HG03469 (cell line): ENCODE results near the gene TBXAS1.

Experiments used
- ATAC-seq: cut with Tn5 transposase; IDR thresholded peaks from one replicate; pipeline ENCODE4 v1.9.1; 2021; ENCODE audit warnings: mild to moderate bottlenecking, moderate library complexity, moderate number of reproducible peaks; ENCODE audit not compliant: unreplicated experiment

Gene TBXAS1

DNA sequence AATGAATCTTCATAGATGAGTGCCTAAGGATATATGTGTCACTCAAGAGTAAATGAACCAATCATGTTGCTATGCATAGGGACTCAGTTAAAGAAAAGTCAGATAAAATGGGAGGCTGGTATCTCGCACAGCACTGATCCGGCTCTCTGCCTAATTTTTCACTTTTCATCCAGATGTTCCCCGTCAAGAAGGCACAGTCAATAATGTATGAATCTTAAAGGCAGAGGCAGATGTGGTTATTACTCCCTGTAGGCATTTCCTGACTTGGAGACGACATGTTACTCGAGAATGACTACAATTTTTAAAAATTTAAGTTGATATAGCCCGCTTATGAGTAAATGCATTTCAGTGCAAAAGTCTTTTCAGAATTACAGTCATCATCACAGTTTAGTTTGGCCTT, 113.6 kb downstream of the TBXAS1 start:
- ATAC-seq, result no peak

DNA sequence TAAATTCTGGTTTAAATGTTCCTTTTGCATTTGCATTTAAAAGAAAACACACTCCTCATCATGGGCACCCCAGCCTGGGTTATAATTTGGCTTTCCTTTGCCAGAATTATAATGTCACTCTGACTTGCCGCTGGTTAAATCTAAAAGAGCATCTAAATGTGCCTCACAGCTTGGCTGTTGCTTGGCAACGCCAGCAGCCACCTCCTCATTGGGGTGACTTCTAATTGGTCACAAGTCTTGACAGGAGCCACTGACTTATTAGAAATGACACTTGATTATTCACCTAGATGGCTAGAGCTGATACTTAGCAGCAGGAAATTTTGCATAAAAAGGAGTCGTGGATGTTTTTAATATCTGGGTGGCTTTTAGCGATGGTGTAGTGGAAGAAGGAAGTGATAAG, 114.3 kb downstream of the TBXAS1 start:
- ATAC-seq, result no peak

DNA sequence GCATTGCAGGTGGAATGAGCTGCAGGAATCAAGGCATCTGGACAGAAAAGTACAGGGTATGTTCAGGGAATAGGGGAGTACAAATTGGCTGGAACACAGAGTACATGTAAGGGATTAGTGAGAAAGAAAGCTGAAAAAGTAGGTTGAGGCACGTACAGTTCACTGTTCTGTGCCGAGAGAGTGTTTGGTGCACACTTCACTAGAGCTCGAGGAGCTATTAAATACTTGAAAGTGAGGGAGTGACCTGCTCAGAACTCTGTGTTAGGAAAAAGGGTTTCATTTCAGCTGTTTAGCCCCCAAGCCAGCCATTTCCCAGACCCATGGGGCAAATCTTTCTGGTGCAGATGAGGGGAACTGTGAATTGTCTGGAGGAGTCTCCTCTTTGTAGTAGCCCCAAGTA, 115.2 kb downstream of the TBXAS1 start:
- ATAC-seq, result no peak

DNA sequence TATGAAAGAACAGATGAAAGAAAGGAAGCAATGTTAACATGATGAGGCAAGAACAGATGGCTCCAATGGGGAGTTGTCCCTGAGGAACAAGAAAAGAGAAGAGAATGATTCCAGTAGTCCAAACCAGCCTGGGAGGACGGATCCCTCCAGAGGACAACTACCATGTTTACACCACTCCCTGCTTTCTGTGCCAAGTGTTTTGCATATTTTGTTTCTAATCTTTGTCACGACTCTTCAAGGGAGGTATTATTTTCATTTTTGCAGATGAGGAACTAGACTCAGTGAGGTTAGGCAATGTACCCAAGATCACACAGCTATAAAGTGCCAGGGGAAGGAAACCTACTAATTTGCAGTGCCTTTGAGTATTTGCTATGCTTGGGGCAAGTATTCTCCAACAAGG, 117.5 kb downstream of the TBXAS1 start:
- no peak for ATAC-seq

DNA sequence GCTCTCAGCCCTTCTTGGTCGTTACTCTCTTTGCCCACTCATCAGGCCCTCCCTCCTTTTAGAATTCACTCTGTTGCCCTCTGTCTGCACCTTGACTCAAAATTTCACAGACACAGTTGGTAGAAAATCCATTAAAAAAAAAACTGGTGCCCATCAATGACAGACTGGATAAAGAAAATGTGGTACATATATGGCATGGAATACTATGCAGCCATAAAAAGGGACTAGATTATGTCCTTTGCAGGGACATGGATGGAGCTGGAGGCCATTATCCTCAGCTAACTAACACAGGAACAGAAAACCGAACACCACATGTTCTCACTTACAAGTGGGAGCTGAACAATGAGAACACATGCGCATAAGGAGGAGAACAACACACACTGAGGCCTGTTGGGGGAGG, 118.0 kb downstream of the TBXAS1 start:
- no peak for ATAC-seq

DNA sequence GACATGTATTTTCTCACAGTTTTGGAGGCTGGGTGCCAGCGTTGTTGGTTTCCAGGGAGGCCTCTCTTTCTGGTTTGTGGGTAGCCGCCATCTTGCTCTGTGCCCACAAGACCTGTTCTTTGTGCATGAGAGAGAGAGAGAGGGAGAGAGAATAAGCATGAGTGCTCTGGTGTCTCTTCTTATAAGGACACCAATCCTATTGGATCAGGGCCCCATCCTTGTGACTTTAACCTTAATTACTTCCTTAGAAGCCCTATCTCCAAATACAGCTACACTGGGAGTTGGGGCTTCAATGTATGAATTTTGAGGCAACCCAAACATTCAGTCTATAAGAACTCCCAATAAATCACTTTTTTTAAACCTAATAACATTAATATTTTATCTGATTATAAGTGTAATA, 119.1 kb downstream of the TBXAS1 start:
- no peak for ATAC-seq

DNA sequence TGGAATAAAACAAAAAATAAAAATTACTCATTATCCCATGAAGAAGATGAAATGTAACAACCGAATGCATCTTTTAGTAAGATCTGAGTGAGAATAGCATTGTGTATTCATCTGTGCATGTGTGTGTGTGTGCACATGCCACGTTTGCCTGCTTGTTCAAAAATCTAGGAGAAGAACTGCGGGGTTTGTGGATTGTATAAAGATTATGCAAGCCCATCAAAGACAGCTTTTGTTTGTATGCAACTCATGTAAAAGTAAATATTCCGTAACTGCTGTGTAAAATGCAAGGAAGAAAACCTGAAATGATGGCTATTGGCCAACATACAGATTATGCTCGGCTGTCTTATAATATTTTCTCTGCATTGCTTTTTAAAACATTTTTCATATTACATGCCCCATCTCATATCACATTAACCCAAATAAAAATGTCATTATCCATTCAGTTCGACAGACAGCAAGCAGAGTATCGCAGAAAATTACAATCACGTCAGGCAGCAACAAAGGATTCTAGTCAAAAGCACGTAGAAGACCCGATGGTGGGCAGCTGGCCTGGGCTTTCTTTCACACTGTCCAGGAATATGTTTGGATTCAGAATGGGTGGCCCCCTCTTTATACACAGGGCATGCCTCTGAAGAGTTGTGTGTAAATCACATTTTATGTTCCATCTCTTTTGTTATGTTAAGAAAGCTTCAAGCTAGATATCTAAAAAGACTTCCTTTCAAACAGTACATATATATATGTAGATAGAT, 119.7 kb downstream of the TBXAS1 start:
- ATAC-seq, result no peak

DNA sequence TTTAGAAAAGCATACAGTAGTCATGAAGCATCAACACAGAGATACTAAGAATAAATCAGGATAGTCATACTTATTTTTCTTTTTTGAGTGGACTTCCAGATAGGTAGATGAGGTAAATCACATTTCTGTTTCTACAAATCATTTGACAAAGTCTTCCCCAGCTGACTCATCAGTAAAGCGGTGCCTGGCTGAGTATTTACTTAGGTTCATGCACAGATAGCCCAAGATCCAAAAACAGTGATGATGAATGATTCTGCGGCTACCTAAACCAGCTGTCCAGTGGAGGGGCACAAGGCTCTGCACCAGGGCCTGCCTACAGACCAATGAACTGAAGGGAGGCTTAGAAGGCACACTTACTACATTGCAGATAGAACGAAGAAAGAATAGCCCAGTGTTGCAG, 120.6 kb downstream of the TBXAS1 start:
- no peak for ATAC-seq

DNA sequence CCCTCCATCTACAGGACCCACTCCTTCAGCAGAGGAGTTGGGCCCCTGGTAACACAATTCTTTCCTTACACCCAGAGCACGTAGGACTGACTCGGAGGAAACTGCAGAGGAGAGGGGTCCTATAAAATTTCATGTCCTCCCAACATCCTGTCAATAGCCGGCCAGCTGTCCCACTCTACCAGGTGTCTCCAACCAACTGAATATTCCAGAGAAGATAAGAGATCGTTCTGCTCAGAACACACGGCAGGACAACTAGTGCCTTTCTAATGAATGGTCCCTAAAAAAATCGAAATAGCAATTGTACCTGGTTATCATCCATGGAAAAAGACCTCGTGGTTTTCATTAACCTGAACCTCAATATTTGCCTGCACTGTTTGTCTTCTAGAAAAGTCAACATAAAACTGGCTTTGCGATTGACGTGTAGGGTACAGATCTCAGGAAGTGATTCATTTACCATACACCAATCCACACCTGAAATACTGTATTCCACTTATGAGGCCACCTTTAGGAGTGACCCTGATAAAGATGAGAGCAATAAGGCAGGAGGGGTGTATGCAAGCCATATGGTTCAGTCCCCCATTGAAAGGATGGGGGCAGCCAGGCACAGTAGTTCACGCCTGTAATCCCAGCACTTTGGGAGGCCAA, 121.9 kb downstream of the TBXAS1 start:
- ATAC-seq, result no peak

DNA sequence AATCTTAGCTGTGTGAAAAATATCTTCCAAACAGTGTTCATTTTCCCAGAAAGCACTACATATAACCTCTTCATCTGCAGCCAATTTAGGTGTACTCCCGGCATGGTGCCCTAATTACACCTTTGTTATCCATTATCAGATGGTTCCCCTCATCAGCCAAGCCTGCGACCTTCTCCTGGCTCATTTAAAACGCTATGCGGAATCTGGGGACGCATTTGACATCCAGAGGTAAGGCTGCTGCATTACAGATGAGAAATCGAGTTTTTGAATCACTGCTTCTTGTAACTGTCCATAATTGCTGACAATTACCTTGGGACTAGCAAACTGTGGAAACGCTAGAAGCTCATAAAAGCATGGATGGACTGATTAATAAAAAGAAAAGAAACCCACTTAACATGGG, 124.2 kb downstream of the TBXAS1 start:
- no peak for ATAC-seq

DNA sequence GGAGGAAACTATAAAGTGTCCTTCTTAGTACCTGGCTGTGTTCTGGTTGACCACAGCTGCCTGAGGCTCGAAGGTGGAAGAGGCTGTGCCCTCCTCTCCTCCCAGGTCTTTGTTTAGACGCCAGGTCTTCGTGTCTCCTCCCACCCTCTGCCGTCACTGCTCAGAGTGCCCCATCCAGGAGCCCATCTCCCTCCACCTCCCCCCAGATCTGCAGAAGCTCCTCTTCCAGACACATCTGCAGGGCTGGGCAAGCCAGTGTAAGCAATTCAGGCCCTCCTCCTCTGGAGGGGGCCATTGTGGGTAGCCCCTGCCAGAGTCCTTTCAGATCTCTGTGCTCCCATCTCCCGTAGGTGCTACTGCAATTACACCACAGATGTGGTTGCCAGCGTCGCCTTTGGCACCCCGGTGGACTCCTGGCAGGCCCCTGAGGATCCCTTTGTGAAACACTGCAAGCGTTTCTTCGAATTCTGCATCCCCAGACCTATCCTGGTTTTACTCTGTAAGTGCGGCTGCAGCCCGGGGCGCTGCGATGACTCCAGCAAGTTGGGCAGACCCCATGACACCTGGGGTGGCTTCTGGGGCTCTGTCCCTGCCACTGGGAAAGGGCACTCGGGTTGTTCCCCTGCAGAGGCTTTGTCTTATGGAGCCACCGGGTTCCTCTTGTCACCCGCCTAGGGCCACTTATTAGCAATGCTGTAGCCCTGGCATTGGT, 126.2 kb downstream of the TBXAS1 start:
- ATAC-seq, result no peak

DNA sequence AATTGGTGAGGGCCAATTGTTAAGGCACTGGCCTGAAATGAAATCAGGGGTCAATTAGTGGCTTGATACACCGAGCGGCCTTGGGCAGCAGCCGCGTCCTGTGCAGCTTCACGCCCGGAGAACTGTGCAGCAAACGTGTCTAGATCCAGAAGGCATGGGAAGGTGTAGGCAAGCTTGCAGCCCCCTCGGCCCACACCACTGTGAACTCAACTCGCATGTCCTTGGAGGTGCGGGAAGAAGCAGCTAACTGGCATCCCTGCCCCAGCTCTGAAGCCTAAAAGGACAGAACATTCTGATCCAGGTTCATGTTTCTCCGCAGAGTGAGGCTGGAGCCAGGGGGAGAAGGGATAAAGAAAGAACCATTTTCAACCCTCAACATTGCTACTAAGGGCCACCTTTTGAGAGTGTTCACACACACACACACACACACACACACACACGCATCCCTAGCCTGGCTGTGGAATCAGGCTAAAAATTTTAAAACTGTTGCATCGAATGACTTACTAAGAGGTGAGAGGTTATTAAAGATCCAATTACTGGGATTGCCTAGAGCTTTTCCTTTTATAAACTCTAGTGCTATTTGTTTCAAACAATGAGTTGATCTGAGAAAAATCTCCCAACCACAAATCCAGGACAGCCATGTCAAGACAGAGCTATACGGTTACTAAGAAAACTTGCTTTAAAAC, 129.7 kb downstream of the TBXAS1 start:
- ATAC-seq, result no peak

DNA sequence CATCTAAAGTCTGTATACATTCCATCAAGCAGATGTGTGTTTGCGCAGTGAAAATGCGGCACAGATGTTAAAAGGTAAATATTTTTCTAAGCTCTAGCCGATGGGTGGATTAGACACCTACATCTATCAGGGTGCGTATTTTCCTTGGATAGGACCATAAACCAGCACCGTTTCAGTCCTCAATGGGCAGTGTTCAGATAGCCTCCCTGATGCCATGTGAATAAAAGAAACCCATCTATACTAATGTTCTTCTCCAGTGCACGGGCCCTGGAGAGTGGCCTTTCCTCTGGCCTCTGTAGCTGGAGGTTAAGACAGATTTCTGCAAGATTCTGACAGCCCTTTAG, 130.2 kb downstream of the TBXAS1 start:
- no peak for ATAC-seq

DNA sequence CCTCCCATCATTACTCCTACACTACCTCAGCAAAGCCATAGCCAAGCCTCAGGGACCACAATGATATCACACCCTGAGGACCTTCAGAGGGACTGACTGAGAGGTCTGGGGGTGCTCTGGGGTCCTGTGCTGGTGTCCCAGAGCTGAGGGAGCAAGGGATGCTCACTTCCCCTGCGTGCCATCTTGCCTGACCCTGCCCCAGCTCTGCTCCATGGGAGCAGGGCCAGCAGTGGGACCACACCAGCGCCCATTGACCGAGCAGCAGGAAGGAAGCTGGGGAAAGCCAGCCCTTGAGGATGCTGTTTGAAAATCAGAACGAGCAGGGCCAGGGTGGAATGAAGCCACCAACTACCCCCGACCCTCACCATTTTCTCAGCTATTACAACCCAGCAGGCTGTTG, 130.7 kb downstream of the TBXAS1 start:
- ATAC-seq, result no peak

DNA sequence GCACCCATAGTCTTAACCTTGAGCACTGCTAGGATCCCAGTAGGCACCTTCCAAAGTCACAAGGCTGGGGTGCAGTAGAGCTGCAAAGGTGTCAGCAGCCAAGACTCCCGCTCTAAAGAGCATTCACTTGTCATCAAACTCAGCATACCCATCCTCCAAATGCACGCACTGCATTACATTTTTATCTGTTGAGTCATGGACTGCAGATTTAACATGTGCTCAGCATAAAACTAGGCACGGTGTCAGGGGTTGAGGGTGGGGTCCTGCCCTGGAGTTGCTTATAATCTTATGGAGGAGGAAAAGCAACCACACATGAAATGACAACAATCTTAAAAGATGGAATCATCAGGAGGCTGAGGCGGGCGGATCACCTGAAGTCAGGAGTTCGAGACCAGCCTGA, 131.1 kb downstream of the TBXAS1 start:
- ATAC-seq, result no peak

DNA sequence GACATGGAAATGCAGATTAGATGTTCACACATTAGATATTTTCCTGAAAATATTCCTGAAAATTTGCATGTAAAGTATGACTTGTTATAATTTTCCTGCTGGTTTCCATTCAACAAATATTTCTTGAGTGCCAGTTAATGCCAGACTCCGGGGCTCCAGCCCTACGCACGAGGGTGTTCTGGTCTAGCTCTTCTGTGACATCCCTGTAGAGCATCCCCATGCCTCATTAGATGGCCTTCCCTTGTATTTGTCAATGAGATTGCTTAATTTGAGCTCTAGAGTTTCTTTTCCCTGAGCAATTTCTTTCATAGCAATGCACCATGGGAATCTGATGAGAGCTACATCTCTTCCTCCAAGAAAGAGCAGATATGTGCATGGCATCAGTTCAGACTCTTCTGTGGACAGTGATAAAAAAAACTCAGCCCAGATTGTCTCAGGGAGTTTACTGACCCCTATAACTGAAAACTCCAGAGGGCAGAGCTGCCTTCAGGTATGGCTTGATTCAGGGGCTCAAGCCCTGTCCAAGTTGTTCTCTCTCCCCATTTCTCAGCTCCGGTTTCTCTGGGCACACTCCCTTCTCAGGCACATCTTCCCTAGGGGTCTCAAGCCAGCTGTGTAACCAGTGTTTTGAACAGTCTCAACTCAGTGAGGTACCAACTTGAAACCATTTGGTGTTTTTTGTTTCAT, 137.0 kb downstream of the TBXAS1 start:
- ATAC-seq, result no peak

DNA sequence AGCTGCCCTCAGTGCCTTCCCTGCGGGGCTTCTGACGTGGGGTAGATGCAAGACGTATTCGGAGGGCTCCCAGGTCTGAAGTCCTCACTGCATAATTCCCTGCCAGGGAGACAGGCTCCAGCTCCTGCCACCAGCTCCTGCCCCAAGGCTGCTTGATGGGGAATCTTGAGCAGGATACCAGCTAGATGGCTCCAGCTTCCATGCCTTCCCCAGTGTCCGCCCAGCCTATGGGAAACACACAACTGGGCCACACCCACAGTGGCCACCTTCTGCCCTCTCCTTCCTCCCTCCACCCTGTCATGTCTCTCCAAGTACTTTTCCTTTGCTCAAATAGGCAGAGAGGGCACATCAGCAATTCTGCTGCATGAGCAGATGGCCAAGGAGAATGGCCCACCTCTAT, 137.9 kb downstream of the TBXAS1 start:
- ATAC-seq, result no peak

DNA sequence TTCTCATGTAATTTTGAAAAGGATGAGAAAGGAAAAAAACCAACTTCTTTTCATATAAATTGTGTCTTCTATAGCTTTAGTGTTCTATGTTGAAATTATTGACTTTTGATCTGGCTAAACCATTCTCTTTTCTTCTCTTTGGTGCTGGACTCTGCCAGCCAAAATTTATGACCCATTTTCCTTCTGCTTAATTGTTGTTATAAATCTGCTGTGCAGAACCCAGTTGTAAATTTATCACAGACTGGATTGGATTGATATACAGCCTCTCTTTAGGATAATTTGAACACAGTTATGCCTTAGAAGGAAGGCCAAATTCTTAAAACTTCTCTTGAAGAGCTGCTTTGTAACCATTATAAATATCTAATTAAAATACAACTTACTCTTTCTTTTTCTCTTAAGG, 139.9 kb downstream of the TBXAS1 start:
- ATAC-seq, result no peak

DNA sequence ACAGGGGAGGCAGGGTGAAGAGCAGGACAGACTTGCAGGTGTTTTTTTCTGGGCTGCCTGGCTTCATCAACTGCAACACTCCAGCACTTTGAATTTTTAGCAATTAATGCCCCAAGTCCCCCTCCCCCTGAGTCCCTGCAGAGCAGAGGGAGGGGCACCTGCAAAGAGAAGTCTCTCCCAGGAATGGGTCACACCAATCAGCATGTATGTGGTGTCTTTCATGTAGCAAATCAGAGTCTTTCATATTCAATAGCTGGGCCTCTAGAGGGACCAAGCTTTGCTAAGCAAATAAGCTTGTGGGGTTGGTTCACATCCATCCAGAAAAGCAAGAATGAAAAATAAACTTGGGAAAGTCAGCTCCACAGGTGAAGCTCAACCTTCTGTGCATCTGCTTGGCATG, 143.0 kb downstream of the TBXAS1 start:
- ATAC-seq, result no peak

DNA sequence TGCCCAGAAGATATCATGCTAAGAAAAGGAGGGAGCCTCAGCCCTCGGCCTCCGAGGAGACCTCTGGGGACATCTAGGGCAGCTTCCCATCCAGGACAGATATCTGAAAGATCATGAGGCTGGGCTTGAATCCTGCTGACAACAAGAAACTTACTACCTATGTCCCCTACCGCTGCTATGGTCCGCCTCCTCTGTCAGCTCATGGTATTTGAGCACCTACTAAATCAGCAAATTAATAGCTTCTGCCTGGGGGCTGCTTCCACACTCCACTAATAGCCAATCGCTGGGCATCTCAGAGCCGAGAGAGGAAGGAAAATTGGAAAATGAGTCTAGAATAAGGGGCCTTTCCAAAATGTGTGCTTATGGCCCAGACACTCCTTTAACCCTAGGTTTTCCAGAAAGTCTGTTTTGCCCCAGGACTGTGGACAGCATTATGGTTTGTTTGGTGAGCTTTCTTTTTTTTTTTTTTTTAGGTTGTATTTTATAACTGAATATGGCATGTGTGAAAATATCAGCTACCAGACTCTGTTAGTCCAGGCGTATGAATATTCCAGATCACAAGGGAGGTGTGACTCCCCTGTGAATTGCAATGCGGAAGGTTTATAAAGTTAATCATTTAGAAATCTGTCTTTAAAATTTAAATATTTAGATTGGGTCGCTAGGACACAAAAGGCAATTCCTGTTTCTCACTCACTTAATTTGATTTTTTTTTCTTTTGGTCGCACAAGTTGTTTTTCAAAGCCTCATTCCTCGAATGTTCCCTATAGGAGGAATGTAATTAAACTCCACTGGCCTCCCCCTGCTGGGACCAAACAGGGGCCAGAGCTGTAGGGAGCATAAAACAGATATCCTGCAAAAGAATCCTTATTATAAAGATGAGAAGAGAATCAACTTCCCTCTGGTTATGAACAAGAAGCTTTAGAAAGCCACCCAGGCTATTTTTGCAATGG, 144.3 kb downstream of the TBXAS1 start:
- ATAC-seq, result no peak
